Hepatocyte (in vitro differentiated cells): ENCODE measurements around the gene ARID2. TPM values are rescaled to one million over a fixed set of nuclear protein-coding genes. Genes with fewer than 3 reads are reported as not detected.

Source experiments
- DNase-seq: peaks from one replicate; pipeline ENCODE4 v3.0.0-alpha.2; 2016; ENCODE audit warnings: low spot score
- H2AFZ ChIP-seq: fragments of 200-600 bp; sonication (generic); 2 replicates; pipeline ENCODE4 v1.6.0; 2016; ENCODE audit warnings: antibody characterized with exemption, mild to moderate bottlenecking
- H3K27ac ChIP-seq: fragments of 200-600 bp; sonication (generic); 2 replicates; pipeline ENCODE4 v1.5.1; 2016; ENCODE audit warnings: mild to moderate bottlenecking
- H3K27me3 ChIP-seq: fragments of 200-600 bp; sonication (generic); 2 replicates; pipeline ENCODE4 v1.6.1; 2016
- H3K36me3 ChIP-seq: fragments of 200-600 bp; sonication (generic); replicated peaks from 2 replicates; pipeline ENCODE4 v1.5.1; 2016; ENCODE audit warnings: low read depth; ENCODE audit not compliant: insufficient read depth
- H3K4me1 ChIP-seq: fragments of 200-600 bp; sonication (generic); 2 replicates; pipeline ENCODE4 v1.5.1; 2016; ENCODE audit warnings: mild to moderate bottlenecking, moderate library complexity; ENCODE audit not compliant: insufficient read depth
- H3K4me2 ChIP-seq: fragments of 200-600 bp; sonication (generic); 2 replicates; pipeline ENCODE4 v1.6.0; 2016
- H3K4me3 ChIP-seq: fragments of 200-600 bp; sonication (generic); 2 replicates; pipeline ENCODE4 v1.5.1; 2016; ENCODE audit warnings: mild to moderate bottlenecking
- H3K79me2 ChIP-seq: fragments of 200-600 bp; sonication (generic); 2 replicates; pipeline ENCODE4 v1.6.0; 2017; ENCODE audit warnings: mild to moderate bottlenecking
- H3K9me2 ChIP-seq: fragments of 200-600 bp; sonication (generic); replicated peaks from 2 replicates; pipeline ENCODE4 v1.6.0; 2017; ENCODE audit warnings: mild to moderate bottlenecking; ENCODE audit not compliant: insufficient read depth
- H3K9me3 ChIP-seq: fragments of 200-600 bp; sonication (generic); 2 replicates; pipeline ENCODE4 v1.5.1; 2016; ENCODE audit warnings: low read depth, mild to moderate bottlenecking
- H4K20me1 ChIP-seq: fragments of 200-600 bp; sonication (generic); 2 replicates; pipeline ENCODE4 v1.6.0; 2016; ENCODE audit warnings: mild to moderate bottlenecking; ENCODE audit not compliant: insufficient read depth, poor library complexity, severe bottlenecking
- EZH2 ChIP-seq: fragments of 200-600 bp; sonication (generic); IDR thresholded peaks from 2 replicates; pipeline ENCODE4 v1.6.1; 2016; ENCODE audit warnings: antibody characterized with exemption, mild to moderate bottlenecking, borderline replicate concordance
- EZH2phosphoT487 ChIP-seq: fragments of 200-600 bp; sonication (generic); IDR thresholded peaks from one replicate; pipeline ENCODE4 v1.6.1; 2018; ENCODE audit warnings: antibody characterized with exemption, mild to moderate bottlenecking, low read depth, moderate library complexity; ENCODE audit not compliant: unreplicated experiment, severe bottlenecking
- WGBS: methylation state at CpG from one replicate; pipeline ENCODE4 v1.1.6; 2016; ENCODE audit warnings: low lambda C conversion rate; ENCODE audit errors: missing lambda C conversion rate; 5-methylcytosine and 5-hydroxymethylcytosine counted together
- polyA plus RNA-seq: library from polyadenylated mRNA; unstranded; fragments of >200 nt; fragmentation: Nextera tagmentation; extraction: Ambion mirVana; gene quantifications from 2 replicates; pipeline ENCODE4 v1.2.1, GENCODE V29; 2016
- small RNA-seq: library from RNA; depleted of rRNA; stranded (forward); fragments of <200 nt; gene quantifications from one replicate; pipeline ENCODE3, GENCODE V24; 2014
- total RNA-seq: library from RNA; depleted of rRNA; stranded (reverse); fragments of >200 nt; gene quantifications from 2 replicates; pipeline ENCODE4 v1.2.3, GENCODE V29; 2014
- TF ChIP-seq, protein P1 (sequence below): fragments of 200-600 bp; sonication (generic); IDR thresholded peaks from 2 replicates; pipeline ENCODE4 v1.5.1; 2016; ENCODE audit warnings: antibody characterized with exemption, mild to moderate bottlenecking; ENCODE audit not compliant: poor library complexity

ARID2 gene
- total and polyA plus RNA-seq, 2 experiments from 2014 or later, result 11.9 to 29.7 TPM

DNA sequence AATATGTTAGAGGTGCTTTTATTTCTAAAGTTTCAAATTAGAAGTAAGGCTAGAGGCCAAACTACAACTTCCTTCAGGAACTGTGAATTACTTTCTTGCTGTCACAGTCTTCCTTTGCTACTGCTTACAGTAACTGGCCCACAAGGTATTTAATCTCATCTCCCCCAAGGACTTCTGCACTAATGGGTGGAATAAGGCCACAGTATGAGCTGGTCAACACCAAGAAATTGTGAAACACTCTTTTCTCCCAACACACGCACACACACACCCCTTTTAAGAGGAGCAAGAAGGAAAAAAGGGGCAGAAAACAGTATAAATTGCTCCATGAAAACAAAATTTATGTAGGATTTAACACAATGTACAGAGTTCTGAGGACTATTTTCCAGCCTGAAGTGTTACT, 215.3 kb downstream of the ARID2 start:
- no peaks in the 10 kb centered on the region for H3K9me2 ChIP-seq
- DNase-seq, result no peak
- no peaks in the 10 kb centered on the region for H4K20me1 ChIP-seq
- no peaks in the 10 kb centered on the region for H3K36me3 ChIP-seq
- H3K9me3 ChIP-seq, result no peaks in the 10 kb centered on the region
- TF ChIP-seq EZH2phosphoT487 (no peak), EZH2 (no peak)
- TF ChIP-seq, protein P1, sequence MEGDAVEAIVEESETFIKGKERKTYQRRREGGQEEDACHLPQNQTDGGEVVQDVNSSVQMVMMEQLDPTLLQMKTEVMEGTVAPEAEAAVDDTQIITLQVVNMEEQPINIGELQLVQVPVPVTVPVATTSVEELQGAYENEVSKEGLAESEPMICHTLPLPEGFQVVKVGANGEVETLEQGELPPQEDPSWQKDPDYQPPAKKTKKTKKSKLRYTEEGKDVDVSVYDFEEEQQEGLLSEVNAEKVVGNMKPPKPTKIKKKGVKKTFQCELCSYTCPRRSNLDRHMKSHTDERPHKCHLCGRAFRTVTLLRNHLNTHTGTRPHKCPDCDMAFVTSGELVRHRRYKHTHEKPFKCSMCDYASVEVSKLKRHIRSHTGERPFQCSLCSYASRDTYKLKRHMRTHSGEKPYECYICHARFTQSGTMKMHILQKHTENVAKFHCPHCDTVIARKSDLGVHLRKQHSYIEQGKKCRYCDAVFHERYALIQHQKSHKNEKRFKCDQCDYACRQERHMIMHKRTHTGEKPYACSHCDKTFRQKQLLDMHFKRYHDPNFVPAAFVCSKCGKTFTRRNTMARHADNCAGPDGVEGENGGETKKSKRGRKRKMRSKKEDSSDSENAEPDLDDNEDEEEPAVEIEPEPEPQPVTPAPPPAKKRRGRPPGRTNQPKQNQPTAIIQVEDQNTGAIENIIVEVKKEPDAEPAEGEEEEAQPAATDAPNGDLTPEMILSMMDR, result no peak
- WGBS, result 93% methylated on average over 1 of the region's 1 CpG
- H2AFZ ChIP-seq, result no peak overlapping the region
- H3K27ac ChIP-seq, result no peak overlapping the region
- H3K4me2 ChIP-seq, result no peak overlapping the region
- H3K79me2 ChIP-seq, result no peaks in the 10 kb centered on the region
- no peaks in the 10 kb centered on the region for H3K4me1 ChIP-seq
- no peaks in the 10 kb centered on the region for H3K27me3 ChIP-seq
- H3K4me3 ChIP-seq, result no peak overlapping the region

DNA sequence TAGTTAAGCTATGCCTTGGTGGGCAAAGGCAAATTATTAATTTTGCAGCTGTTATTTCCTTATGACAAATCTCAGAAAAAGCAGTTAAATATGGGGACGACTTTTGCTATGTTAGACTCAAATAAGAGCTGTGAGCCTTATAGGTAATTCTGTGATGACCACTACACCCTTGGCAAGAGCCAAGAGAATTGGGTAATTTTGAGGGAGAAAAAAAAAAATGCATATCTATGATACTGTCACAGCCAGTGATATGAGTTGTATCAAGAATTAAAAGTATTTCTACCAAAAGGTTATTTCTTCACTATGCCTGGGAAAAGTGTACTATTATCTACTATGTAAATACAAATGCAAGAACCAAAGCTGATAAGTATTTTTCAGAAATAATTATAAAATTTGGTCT, 216.9 kb downstream of the ARID2 start:
- H3K4me3 ChIP-seq, result no peak overlapping the region
- WGBS, result 100% methylated on average over 1 of the region's 1 CpG
- H3K27ac ChIP-seq, result no peak overlapping the region
- H3K79me2 ChIP-seq, result no peaks in the 10 kb centered on the region
- no peaks in the 10 kb centered on the region for H3K4me1 ChIP-seq
- no peak for DNase-seq
- no peak overlapping the region for H2AFZ ChIP-seq
- no peaks in the 10 kb centered on the region for H3K27me3 ChIP-seq
- H3K9me3 ChIP-seq, result no peaks in the 10 kb centered on the region
- TF ChIP-seq EZH2, result no peak
- TF ChIP-seq, protein P1, result no peak
- no peaks in the 10 kb centered on the region for H3K36me3 ChIP-seq
- no peak overlapping the region for H3K4me2 ChIP-seq
- no peaks in the 10 kb centered on the region for H3K9me2 ChIP-seq
- no peaks in the 10 kb centered on the region for H4K20me1 ChIP-seq

DNA sequence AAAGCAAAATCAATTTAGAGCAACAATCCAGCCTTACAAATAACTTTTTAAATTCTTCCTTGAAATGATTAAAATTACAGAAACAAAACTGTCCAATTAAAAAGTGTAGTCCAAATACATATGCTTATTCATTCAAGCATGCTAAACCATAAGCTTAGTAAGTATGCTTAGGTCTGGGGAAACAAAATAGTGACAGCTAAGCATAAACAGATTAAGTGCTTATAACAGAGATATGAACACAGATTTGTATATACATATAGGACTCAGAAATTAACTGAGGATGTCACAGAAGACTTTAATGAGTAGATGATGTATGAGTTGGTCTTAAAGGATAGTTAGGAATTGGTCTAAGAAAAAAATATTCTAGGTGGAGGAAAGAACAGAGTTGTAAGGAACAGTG, 219.0 kb downstream of the ARID2 start:
- H3K9me2 ChIP-seq, result no peaks in the 10 kb centered on the region
- H2AFZ ChIP-seq, result no peak overlapping the region
- DNase-seq, result no peak
- H3K36me3 ChIP-seq, result no peaks in the 10 kb centered on the region
- H4K20me1 ChIP-seq, result no peaks in the 10 kb centered on the region
- no peaks in the 10 kb centered on the region for H3K4me1 ChIP-seq
- H3K27ac ChIP-seq, result no peak overlapping the region
- H3K79me2 ChIP-seq, result no peaks in the 10 kb centered on the region
- H3K4me2 ChIP-seq, result no peak overlapping the region
- no peaks in the 10 kb centered on the region for H3K27me3 ChIP-seq
- no peak for TF ChIP-seq EZH2
- TF ChIP-seq, protein P1, result no peak
- no peak for TF ChIP-seq EZH2phosphoT487
- no peak overlapping the region for H3K4me3 ChIP-seq
- no peaks in the 10 kb centered on the region for H3K9me3 ChIP-seq

Small RNAs within 50 kb of the gene (small RNA-seq; reads per million reads assigned to genes)
- not detected for gene RN7SL246P
